H9 (cell line): ENCODE measurements around the gene TBC1D30. TPM values are rescaled to one million over a fixed set of nuclear protein-coding genes. Genes with fewer than 3 reads are reported as not detected.

Source experiments
- DNase-seq: peaks from one replicate; pipeline ENCODE4 v3.0.0-alpha.2; 2017
- H2AFZ ChIP-seq: one replicate; pipeline ENCODE4 v1.6.1; 2013; ENCODE audit warnings: mild to moderate bottlenecking, low read length, control low read depth, moderate library complexity
- H2AK5ac ChIP-seq: 2 replicates; pipeline ENCODE4 v1.6.1; 2013; ENCODE audit warnings: low read length, control low read depth, mixed read lengths; ENCODE audit not compliant: insufficient read length
- H2BK120ac ChIP-seq: one replicate; pipeline ENCODE4 v1.6.1; 2013; ENCODE audit warnings: low read depth, mild to moderate bottlenecking, low read length, control low read depth, inconsistent platforms; ENCODE audit not compliant: poor library complexity, severe bottlenecking
- H2BK12ac ChIP-seq: 2 replicates; pipeline ENCODE4 v1.6.1; 2013; ENCODE audit warnings: low read length, control low read depth, mixed read lengths, low read depth; ENCODE audit not compliant: insufficient read length
- H2BK15ac ChIP-seq: 2 replicates; pipeline ENCODE4 v1.6.1; 2013; ENCODE audit warnings: low read depth, low read length, control low read depth
- H2BK20ac ChIP-seq: one replicate; pipeline ENCODE4 v1.6.1; 2013; ENCODE audit warnings: low read depth, mild to moderate bottlenecking, low read length, control low read depth, inconsistent platforms; ENCODE audit not compliant: poor library complexity, severe bottlenecking
- H2BK5ac ChIP-seq: 2 replicates; pipeline ENCODE4 v1.6.1; 2013; ENCODE audit warnings: low read length, control low read depth, mixed read lengths; ENCODE audit not compliant: insufficient read length
- H3K14ac ChIP-seq: 2 replicates; pipeline ENCODE4 v1.6.1; 2013; ENCODE audit warnings: low read length, control low read depth; ENCODE audit not compliant: insufficient read depth
- H3K18ac ChIP-seq: 2 replicates; pipeline ENCODE4 v1.6.1; 2013; ENCODE audit warnings: low read depth, mild to moderate bottlenecking, mixed read lengths, low read length, control low read depth; ENCODE audit not compliant: insufficient read length
- H3K23ac ChIP-seq: 2 replicates; pipeline ENCODE4 v1.6.1; 2013; ENCODE audit warnings: low read length, control low read depth, mixed read lengths, low read depth; ENCODE audit not compliant: insufficient read length
- H3K23me2 ChIP-seq: 2 replicates; pipeline ENCODE4 v1.6.1; 2013; ENCODE audit warnings: low read depth, mild to moderate bottlenecking, mixed read lengths, low read length, control low read depth; ENCODE audit not compliant: insufficient read length, poor library complexity, severe bottlenecking
- H3K27ac ChIP-seq: 2 replicates; pipeline ENCODE4 v1.5.1; 2013; ENCODE audit warnings: low read length, control low read depth, mixed read lengths, low read depth; ENCODE audit not compliant: insufficient read length
- H3K27me3 ChIP-seq: 2 replicates; pipeline ENCODE4 v1.6.1; 2013; ENCODE audit warnings: low read length, control low read depth, inconsistent platforms; ENCODE audit not compliant: insufficient read depth
- H3K4ac ChIP-seq: 2 replicates; pipeline ENCODE4 v1.6.1; 2013; ENCODE audit warnings: low read depth, mild to moderate bottlenecking, control low read depth, inconsistent platforms, low read length, moderate library complexity
- H3K4me1 ChIP-seq: 2 replicates; pipeline ENCODE4 v1.6.1; 2013; ENCODE audit warnings: low read length, control low read depth, inconsistent platforms; ENCODE audit not compliant: insufficient read depth
- H3K4me2 ChIP-seq: 2 replicates; pipeline ENCODE4 v1.6.1; 2013; ENCODE audit warnings: low read length, control low read depth, mixed read lengths; ENCODE audit not compliant: insufficient read length, insufficient read depth
- H3K56ac ChIP-seq: 2 replicates; pipeline ENCODE4 v1.6.1; 2013; ENCODE audit warnings: low read depth, mild to moderate bottlenecking, mixed read lengths, low read length, control low read depth; ENCODE audit not compliant: insufficient read length
- H3K79me1 ChIP-seq: 2 replicates; pipeline ENCODE4 v1.6.1; 2013; ENCODE audit warnings: low read depth, mild to moderate bottlenecking, moderate library complexity, low read length, control low read depth, inconsistent platforms; ENCODE audit not compliant: insufficient read depth, poor library complexity, severe bottlenecking
- H3K79me2 ChIP-seq: 2 replicates; pipeline ENCODE4 v1.6.1; 2013; ENCODE audit warnings: low read length, control low read depth, inconsistent platforms; ENCODE audit not compliant: insufficient read depth
- H3K9ac ChIP-seq: 2 replicates; pipeline ENCODE4 v1.6.1; 2013; ENCODE audit warnings: low read length, control low read depth, mixed read lengths; ENCODE audit not compliant: insufficient read length; ENCODE audit errors: extremely low read depth
- H3K9me3 ChIP-seq: one replicate; pipeline ENCODE4 v1.6.1; 2013; ENCODE audit warnings: low read depth, low read length, inconsistent platforms; ENCODE audit not compliant: control insufficient read depth
- H3T11ph ChIP-seq: one replicate; pipeline ENCODE4 v1.6.1; 2013; ENCODE audit warnings: mild to moderate bottlenecking, low read length, control low read depth, inconsistent platforms
- H4K20me1 ChIP-seq: one replicate; pipeline ENCODE4 v1.6.1; 2013; ENCODE audit not compliant: control insufficient read depth, insufficient read length, insufficient read depth
- H4K5ac ChIP-seq: 2 replicates; pipeline ENCODE4 v1.6.1; 2013; ENCODE audit warnings: low read depth, mild to moderate bottlenecking, mixed read lengths, low read length, control low read depth; ENCODE audit not compliant: insufficient read length
- H4K8ac ChIP-seq: replicated peaks from 2 replicates; pipeline ENCODE4 v1.6.1; 2013; ENCODE audit warnings: low read length, control low read depth, mixed read lengths, low read depth; ENCODE audit not compliant: insufficient read length
- H4K91ac ChIP-seq: 2 replicates; pipeline ENCODE4 v1.6.1; 2013; ENCODE audit warnings: low read depth, mild to moderate bottlenecking, moderate library complexity, mixed read lengths, low read length, control low read depth; ENCODE audit not compliant: insufficient read length
- H3K27ac Mint-ChIP-seq, 3 experiments: 2 replicates in 2 of 3; 3 replicates in 1 of 3; pipeline ENCODE4 v1.8.0; 2020 to 2021; ENCODE audit warnings: mixed read lengths in 3 of 3, mild to moderate bottlenecking in 1 of 3, moderate library complexity in 1 of 3
- H3K27me3 Mint-ChIP-seq: 2 replicates; pipeline ENCODE4 v1.8.0; 2021; ENCODE audit warnings: low read depth, mild to moderate bottlenecking, moderate library complexity, mixed read lengths
- H3K36me3 Mint-ChIP-seq, 3 experiments: 2 replicates in 2 of 3; 3 replicates in 1 of 3; pipeline ENCODE4 v1.8.0; 2020 to 2021; ENCODE audit warnings: low read depth in 3 of 3, mixed read lengths in 3 of 3; ENCODE audit not compliant: insufficient read depth in 1 of 3
- H3K4me1 Mint-ChIP-seq, 2 experiments: 2 replicates each; pipeline ENCODE4 v1.8.0; 2020; ENCODE audit warnings: mixed read lengths in 2 of 2
- H3K4me3 Mint-ChIP-seq, 2 experiments: 2 replicates in 1 of 2; 3 replicates in 1 of 2; pipeline ENCODE4 v1.8.0; 2020 to 2021; ENCODE audit warnings: mild to moderate bottlenecking in 2 of 2, mixed read lengths in 2 of 2, moderate library complexity in 1 of 2
- H3K9me3 Mint-ChIP-seq, 2 experiments: 2 replicates in 1 of 2; 3 replicates in 1 of 2; pipeline ENCODE4 v1.8.0; 2020; ENCODE audit warnings: mild to moderate bottlenecking in 2 of 2, mixed read lengths in 2 of 2, moderate library complexity in 1 of 2
- CTCF ChIP-seq: fragments of 200-600 bp; sonication (generic); conservative IDR thresholded peaks from 3 replicates; pipeline ENCODE4 v1.8.0; 2021; ENCODE audit warnings: antibody characterized with exemption, mild to moderate bottlenecking
- WGBS: extraction: QIAGEN DNeasy Blood & Tissue Kit; methylation state at CpG from one replicate; pipeline ENCODE4 v1.1.7; 2013; ENCODE audit warnings: missing lambda C conversion rate, low lambda C conversion rate, mixed read lengths; ENCODE audit not compliant: insufficient read length; ENCODE audit errors: extremely low coverage; 5-methylcytosine and 5-hydroxymethylcytosine counted together
- total RNA-seq: library from RNA; stranded (reverse); gene quantifications from 2 replicates; pipeline ENCODE4 v1.2.1, GENCODE V29; 2021

Gene TBC1D30
- total RNA-seq, 1 experiment from 2014 or later, result 1.6 TPM

- no CpG with 5 or more reads among the region's 7 CpGs for WGBS
- Mint-ChIP-seq H3K27ac (no peak overlapping the region), H3K36me3 (no peaks in the 10 kb centered on the region), H3K4me1 (peaks cover 0 to 2% of the 10 kb centered on the region in 2 experiments; a peak in 1 of 4 replicates), H3K9me3 (no peaks in the 10 kb centered on the region; a peak in 1 of 5 replicates), H3K4me3 (no peak overlapping the region), H3K27me3 (peaks cover 3% of the 10 kb centered on the region; the same call in 1 of the 2 replicates)
- H3K27me3 ChIP-seq, result no peaks in the 10 kb centered on the region
- H3K4ac ChIP-seq, result no peak overlapping the region
- no peak for TF ChIP-seq CTCF
- no peak overlapping the region for H3K18ac ChIP-seq
- no peak overlapping the region for H3K14ac ChIP-seq
- no peak overlapping the region for H3T11ph ChIP-seq
- no peak overlapping the region for H2AFZ ChIP-seq
- no peak overlapping the region for H4K8ac ChIP-seq
- H2BK120ac ChIP-seq, result no peak overlapping the region
- no peak overlapping the region for H4K91ac ChIP-seq
- H3K9ac ChIP-seq, result no peak overlapping the region
- no peaks in the 10 kb centered on the region for H3K4me1 ChIP-seq
- H3K23ac ChIP-seq, result no peak overlapping the region
- H4K20me1 ChIP-seq, result no peaks in the 10 kb centered on the region
- no peak overlapping the region for H3K4me2 ChIP-seq
- H3K79me1 ChIP-seq, result no peaks in the 10 kb centered on the region
- no peak overlapping the region for H3K27ac ChIP-seq
- H3K79me2 ChIP-seq, result no peaks in the 10 kb centered on the region
- no peak overlapping the region for H2BK15ac ChIP-seq
- H3K56ac ChIP-seq, result no peak overlapping the region
- no peak for DNase-seq
- no peak overlapping the region for H2BK5ac ChIP-seq
- no peaks in the 10 kb centered on the region for H3K9me3 ChIP-seq
- no peak overlapping the region for H2BK12ac ChIP-seq
- H2AK5ac ChIP-seq, result no peak overlapping the region
- no peak overlapping the region for H2BK20ac ChIP-seq
- no peaks in the 10 kb centered on the region for H3K23me2 ChIP-seq
- H4K5ac ChIP-seq, result no peak overlapping the region
These were observed 17.6 kb upstream of the TBC1D30 start for GRCh38 chr12:64806593-64807460.
